ENCODE data around the gene MYD88. TPM values are rescaled to one million over a fixed set of nuclear protein-coding genes. Genes with fewer than 3 reads are reported as not detected.
"Not testable (repeated sequence)": the region's sequence is repeated elsewhere in the genome, so short reads cannot be mapped to it uniquely, and the experiment has no call there.

Gene MYD88
- total RNA-seq, 1 donor from 2014 or later, result 31.1 TPM

- no peaks in the 10 kb centered on the region for H3K9me3 Mint-ChIP-seq
- no peaks in the 10 kb centered on the region for H3K27me3 Mint-ChIP-seq
- no peak overlapping the region for H3K27ac Mint-ChIP-seq
- peaks cover 26% of the 10 kb centered on the region for H3K36me3 Mint-ChIP-seq
- DNase-seq (ENCODE audit: extremely low spot score, unreplicated experiment), result no peak
- no peak overlapping the region for H3K4me3 Mint-ChIP-seq
- TF ChIP-seq CTCF (conservative IDR thresholded peaks at IDR 0.05), result peak; percentile 68
- peaks cover 30% of the 10 kb centered on the region for H3K4me1 Mint-ChIP-seq (ENCODE audit: unreplicated experiment)
Observed at GRCh38 chr3:38131621-38132369, 6.7 kb upstream of the MYD88 start.

DNA sequence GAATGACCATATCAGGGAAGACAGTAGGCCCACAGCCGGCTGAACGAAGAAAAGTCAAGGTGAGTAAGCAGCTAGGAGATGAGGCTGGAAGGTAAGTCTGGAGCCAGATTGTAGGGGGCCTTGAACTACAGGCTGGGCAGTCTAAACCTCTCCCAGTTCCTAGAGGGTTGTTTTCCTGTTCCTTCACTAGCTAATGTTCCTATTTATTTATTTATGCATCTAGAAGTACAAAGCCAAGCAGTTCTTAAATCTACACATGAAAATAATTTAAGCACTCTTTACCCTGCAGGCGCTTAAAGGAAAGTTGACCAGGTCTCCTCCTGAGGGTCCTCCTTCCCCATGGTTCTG is 5.3 kb upstream of the MYD88 start:
- H3K27ac Mint-ChIP-seq, result peak overlapping the region; percentile 75
- DNase-seq (ENCODE audit: extremely low spot score, unreplicated experiment), result no peak
- no peak for TF ChIP-seq CTCF (conservative IDR thresholded peaks at IDR 0.05)
- H3K36me3 Mint-ChIP-seq, result peaks cover 26% of the 10 kb centered on the region
- H3K4me1 Mint-ChIP-seq (ENCODE audit: unreplicated experiment), result peaks cover 37% of the 10 kb centered on the region
- H3K4me3 Mint-ChIP-seq, result peak overlapping the region; percentile 72
- H3K27me3 Mint-ChIP-seq, result no peaks in the 10 kb centered on the region
- no peaks in the 10 kb centered on the region for H3K9me3 Mint-ChIP-seq

DNA sequence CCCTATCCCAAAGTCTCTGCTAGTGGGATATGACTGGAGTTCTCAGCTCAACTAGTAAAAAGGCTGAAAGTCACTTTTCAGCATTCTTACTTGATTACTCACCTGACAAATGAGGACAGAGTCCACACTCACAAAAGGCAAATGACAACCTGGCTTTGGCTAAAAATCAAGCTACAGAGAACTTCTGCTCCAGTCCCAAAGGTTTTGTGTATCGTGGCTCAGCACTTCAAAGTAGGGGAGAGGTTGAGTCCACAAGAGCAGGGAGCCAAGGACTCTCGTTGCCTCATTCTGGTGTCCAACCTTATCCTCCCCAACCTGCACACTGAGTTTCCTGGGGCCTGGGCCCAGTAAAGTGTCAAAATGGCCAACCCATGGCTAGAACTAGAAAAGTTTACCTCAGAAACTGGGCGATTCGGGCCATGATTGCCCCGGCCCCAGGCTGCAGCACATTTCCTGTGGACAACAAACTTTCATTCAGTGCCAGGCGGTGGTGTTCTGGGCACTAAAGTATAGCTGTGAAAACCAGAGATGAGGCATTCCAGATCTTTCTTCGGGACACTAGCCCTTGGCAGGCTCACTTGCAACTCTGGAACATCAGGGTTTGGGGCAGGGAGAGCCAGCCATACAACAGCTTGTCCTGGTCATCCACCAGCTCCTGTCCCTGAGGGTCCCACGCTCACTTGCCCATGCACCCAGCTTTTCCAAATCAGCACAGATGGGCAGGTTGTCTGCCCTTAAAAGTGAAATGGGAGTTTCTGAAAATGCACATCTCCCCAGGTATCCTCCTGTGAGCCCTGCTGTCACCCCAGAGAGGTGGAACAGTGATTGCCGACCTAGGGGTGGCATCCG is 4.7 kb upstream of the MYD88 start:
- Mint-ChIP-seq H3K4me1 (ENCODE audit: unreplicated experiment) (peaks cover 39% of the 10 kb centered on the region), H3K9me3 (no peaks in the 10 kb centered on the region), H3K27me3 (no peaks in the 10 kb centered on the region), H3K27ac (peak overlapping the region; percentile 75), H3K36me3 (peaks cover 26% of the 10 kb centered on the region), H3K4me3 (peak overlapping the region; percentile 72)
- TF ChIP-seq CTCF (conservative IDR thresholded peaks at IDR 0.05), result no peak
- no peak for DNase-seq (ENCODE audit: extremely low spot score, unreplicated experiment)

GRCh38 chr3:38134517-38135143 is 3.8 kb upstream of the MYD88 start:
- peak overlapping the region; percentile 92 for H3K4me3 Mint-ChIP-seq
- peaks cover 39% of the 10 kb centered on the region for H3K4me1 Mint-ChIP-seq (ENCODE audit: unreplicated experiment)
- not testable (repeated sequence) for H3K9me3 Mint-ChIP-seq

DNA sequence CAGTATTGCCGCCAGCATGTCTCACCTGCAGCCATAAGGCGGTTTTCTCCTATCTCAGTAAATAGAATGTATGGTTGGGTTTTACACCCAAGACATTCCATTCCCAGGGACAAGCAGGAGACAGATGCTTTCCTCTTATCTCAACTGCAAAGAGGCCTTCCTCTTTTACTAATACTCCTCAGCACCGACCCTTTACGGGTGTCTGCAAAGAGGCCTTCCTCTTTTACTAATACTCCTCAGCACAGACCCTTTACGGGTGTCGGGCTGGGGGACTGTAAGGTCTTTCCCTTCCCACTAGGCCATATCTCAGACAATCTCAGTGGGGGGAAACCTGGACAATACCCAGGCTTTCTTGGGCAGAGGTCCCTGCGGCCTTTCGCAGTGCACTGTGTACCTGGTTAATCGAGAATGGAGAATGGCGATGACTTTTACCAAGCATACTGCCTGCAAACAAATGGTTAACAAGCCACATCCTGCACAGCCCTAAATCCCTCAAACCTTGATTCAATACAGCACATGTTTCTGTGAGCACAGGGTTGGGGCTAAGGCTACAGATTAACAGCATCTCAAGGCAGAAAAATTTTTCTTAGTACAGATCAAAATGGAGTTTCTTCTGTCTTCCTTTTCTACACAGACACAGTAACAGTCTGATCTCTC is 2.7 kb upstream of the MYD88 start:
- Mint-ChIP-seq H3K36me3 (peaks cover 17% of the 10 kb centered on the region), H3K4me1 (ENCODE audit: unreplicated experiment) (peaks cover 39% of the 10 kb centered on the region), H3K4me3 (peak overlapping the region; percentile 92), H3K27ac (peak overlapping the region; percentile 85)
- not testable (repeated sequence) for H3K9me3 Mint-ChIP-seq; H3K27me3 Mint-ChIP-seq; DNase-seq (ENCODE audit: extremely low spot score, unreplicated experiment)

More at GRCh38 chr3:38134517-38135143, 3.8 kb upstream of the MYD88 start:
- Mint-ChIP-seq H3K27ac (peak overlapping the region; percentile 85), H3K36me3 (peaks cover 22% of the 10 kb centered on the region)
- not testable (repeated sequence) for H3K27me3 Mint-ChIP-seq; DNase-seq (ENCODE audit: extremely low spot score, unreplicated experiment)

- peaks cover 20% of the 10 kb centered on the region for H3K36me3 Mint-ChIP-seq
- TF ChIP-seq CTCF (conservative IDR thresholded peaks at IDR 0.05), result no peak
- H3K4me1 Mint-ChIP-seq (ENCODE audit: unreplicated experiment), result peaks cover 43% of the 10 kb centered on the region
- H3K4me3 Mint-ChIP-seq, result peak overlapping the region; percentile 92
- H3K27ac Mint-ChIP-seq, result peak overlapping the region; percentile 85
- DNase-seq (ENCODE audit: extremely low spot score, unreplicated experiment), result no peak
- no peaks in the 10 kb centered on the region for H3K9me3 Mint-ChIP-seq
- no peaks in the 10 kb centered on the region for H3K27me3 Mint-ChIP-seq
Observed at GRCh38 chr3:38136393-38136776, 2.1 kb upstream of the MYD88 start.

All from type B pancreatic cell (in vitro differentiated cells).